ENCODE measurements around the gene CETP. TPM values are rescaled to one million over a fixed set of nuclear protein-coding genes. Genes with fewer than 3 reads are reported as not detected.
A peak's percentile ranks its signal among the peaks of the same experiment; 100 is the strongest.

Gene CETP
- total and polyA plus RNA-seq, 2 of the 13 experiments (the other 11 are each of a cell fraction or from before 2014, with no cell fraction given): 0.31 to 9.8 TPM

- TF ChIP-seq KMT2A (CRISPR knock-in tag; IDR thresholded peaks at IDR 0.05) (0 out of 2 replicates have a peak, but pooled peaks have one; percentile 46), ZMYM4 (CRISPR knock-in tag; IDR thresholded peaks at IDR 0.05) (peak; percentile 88), ZNF691 (CRISPR knock-in tag; IDR thresholded peaks at IDR 0.05; ENCODE audit: borderline replicate concordance, low read depth) (peak; percentile 35; the same call in 1 of the 2 replicates), ZNF564 (CRISPR knock-in tag; IDR thresholded peaks at IDR 0.05) (0 out of 2 replicates have a peak, but pooled peaks have one; percentile 58), KLF13 (CRISPR knock-in tag; IDR thresholded peaks at IDR 0.05) (0 out of 2 replicates have a peak, but pooled peaks have one; percentile 47), MIXL1 (CRISPR knock-in tag; IDR thresholded peaks at IDR 0.05) (peak; percentile 53; the same call in 1 of the 2 replicates), ZNF530 (CRISPR knock-in tag; IDR thresholded peaks at IDR 0.05; ENCODE audit: low read depth) (no peak), ZNF350 (CRISPR knock-in tag; IDR thresholded peaks at IDR 0.05; ENCODE audit: borderline replicate concordance, low read depth) (no peak; the same call in 1 of the 2 replicates), ZNF501 (CRISPR knock-in tag; IDR thresholded peaks at IDR 0.05) (no peak), THRA (CRISPR knock-in tag; IDR thresholded peaks at IDR 0.05; ENCODE audit: borderline replicate concordance) (peak; percentile 35; the same call in 1 of the 2 replicates), ZNF768 (CRISPR knock-in tag; IDR thresholded peaks at IDR 0.05) (peak; percentile 93), TBX3 (IDR thresholded peaks at IDR 0.05; ENCODE audit: borderline replicate concordance) (0 out of 2 replicates have a peak, but pooled peaks have one; percentile 15), MYC (CRISPR knock-in tag; IDR thresholded peaks at IDR 0.05; ENCODE audit: borderline replicate concordance) (0 out of 2 replicates have a peak, but pooled peaks have one; percentile 62), KAT8 (CRISPR knock-in tag; IDR thresholded peaks at IDR 0.05) (peak; percentile 37; the same call in 1 of the 2 replicates), ZSCAN31 (CRISPR knock-in tag; IDR thresholded peaks at IDR 0.05; ENCODE audit: low read depth) (peak; percentile 88), ADNP (CRISPR knock-in tag; IDR thresholded peaks at IDR 0.05) (peak; percentile 88), ZNF574 (CRISPR knock-in tag; IDR thresholded peaks at IDR 0.05) (peak; percentile 81; the same call in 1 of the 2 replicates)
These were observed 42.9 kb downstream of the CETP start (continued) for GRCh38 chr16:57004387-57005250.
